CD4-positive, alpha-beta T cell treated with Interleukin-15 for 1 hour (primary cell): Measurements from ENCODE around the gene HOXA10.
A peak's percentile ranks its signal among the peaks of the same experiment; 100 is the strongest.

Source experiments
- DNase-seq: peaks from one replicate; pipeline ENCODE4 v3.0.0-alpha.2; 2020

HOXA10 gene

DNA sequence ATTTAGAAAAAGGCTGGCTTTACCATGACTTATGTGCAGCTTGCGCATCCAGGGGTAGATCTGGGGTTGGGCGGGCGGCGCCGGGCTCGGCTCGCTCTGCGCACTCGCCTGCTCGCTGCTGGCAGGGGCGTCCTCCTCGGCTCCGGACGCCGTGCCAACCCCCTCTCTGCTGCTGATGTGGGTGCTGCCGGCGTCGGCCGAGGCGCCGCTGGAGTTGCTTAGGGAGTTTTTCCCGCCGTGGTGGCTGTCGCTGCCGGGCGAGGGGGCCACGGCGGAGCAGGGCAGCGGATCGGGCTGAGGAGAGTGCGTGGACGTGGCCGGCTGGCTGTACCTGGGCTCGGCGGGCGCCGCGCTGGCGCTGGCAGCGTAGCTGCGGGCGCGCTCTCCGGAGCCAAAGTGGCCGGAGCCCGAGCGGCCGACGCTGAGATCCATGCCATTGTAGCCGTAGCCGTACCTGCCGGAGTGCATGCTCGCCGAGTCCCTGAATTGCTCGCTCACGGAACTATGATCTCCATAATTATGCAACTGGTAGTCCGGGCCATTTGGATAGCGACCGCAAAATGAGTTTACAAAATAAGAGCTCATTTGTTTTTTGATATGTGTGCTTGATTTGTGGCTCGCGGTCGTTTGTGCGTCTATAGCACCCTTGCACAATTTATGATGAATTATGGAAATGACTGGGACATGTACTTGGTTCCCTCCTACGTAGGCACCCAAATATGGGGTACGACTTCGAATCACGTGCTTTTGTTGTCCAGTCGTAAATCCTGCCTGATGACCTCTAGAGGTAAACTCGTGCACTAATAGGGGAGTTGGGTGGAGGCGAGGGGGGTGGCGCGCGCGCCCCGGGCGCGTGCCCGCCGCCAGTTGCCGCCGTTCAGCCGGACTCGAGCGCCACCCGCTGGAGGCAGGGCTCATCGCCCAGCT, 30.8 kb downstream of the HOXA10 start, which contains the start of gene HOXA5:
Gene HOXA5, minus strand, starts transcription at position 659 of the 927 bp plus-strand sequence. Its CDS starts 74 bp downstream, at position 585.
- DNase-seq: peak; percentile 63

DNA sequence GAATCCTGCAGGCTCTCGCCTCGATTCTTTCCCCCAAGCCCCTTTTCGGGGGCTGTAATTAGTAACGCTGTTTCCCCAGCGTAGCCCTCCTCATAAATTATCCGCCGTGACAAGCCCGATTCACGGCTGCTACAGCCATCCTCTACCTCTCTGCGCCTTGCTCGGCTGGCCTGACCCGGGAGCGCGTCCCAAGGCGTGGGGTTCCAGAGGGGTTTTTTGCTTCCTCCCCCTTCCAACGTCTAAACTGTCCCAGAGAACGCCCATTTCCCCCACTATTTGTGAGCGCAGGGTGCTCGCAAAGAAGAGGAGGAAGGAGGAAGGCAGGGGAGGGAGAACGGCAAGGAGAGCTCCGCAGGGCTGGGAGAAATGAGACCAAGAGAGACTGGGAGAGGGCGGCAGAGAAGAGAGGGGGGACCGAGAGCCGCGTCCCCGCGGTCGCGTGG, 31.5 kb downstream of the HOXA10 start:
- DNase-seq: no peak

DNA sequence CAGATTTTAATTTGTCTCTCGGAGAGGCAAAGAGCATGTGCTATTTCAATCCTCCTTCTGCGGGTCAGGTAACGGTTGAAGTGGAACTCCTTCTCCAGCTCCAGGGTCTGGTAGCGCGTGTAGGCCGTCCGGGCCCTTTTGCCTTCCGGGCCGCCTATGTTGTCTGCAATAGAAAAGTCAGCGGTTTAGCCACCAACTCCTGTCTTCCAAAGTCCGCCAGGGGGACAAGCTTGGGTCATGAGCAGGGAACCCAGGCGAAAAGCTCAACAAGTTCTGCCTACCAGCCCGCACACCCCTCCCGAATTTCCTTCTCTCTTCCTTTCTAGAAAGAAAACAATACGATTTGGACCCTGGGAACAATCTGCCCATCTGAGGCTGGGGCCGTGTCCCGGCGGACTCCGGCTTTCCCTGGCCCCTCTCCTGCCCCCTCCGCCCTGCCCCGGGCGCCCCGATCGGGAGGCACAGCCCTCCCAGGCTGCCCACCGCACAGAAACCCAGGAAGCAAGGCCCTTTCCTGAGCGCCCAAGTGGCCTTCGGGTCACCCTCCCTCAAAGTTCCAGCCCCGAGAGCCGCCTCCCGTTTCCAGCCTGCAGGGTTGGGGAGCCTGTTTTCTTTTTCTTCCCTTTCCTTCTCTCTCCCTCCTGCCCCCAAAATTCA, 32.1 kb downstream of the HOXA10 start:
- no peak for DNase-seq

DNA sequence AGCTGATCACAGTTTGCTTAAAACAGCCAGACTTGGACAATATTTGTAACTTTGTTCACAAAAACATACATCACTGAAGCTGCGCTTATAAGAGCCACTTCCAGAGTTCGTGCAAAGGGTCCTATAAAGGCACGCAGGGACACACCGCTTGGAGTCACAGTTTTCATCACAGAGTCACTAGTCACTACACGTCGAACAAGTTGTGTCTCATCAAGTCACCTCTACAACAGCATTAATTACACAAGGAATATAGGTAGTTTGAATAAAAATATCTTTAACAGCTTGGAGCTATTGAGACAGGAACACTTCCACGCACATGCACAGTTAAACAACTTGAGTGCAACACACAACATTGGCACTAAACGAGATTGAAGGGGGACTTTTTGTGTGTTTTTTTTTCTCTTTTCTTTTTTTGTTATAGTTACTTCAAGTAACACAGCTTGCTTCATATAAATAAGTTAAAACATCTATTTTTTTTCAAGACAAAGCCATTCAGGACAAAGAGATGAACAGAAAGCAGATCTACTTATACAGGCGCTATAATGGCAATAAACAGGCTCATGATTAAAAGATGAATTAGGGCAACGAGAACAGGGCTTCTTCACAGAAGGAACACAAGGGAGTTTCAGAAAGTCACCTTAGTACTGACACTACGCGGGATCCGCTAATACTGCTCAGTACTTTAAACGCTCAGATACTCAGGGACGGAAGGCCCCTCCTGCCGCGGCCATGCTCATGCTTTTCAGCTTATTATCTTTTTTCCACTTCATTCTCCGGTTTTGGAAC, 32.8 kb downstream of the HOXA10 start:
- DNase-seq: no peak

DNA sequence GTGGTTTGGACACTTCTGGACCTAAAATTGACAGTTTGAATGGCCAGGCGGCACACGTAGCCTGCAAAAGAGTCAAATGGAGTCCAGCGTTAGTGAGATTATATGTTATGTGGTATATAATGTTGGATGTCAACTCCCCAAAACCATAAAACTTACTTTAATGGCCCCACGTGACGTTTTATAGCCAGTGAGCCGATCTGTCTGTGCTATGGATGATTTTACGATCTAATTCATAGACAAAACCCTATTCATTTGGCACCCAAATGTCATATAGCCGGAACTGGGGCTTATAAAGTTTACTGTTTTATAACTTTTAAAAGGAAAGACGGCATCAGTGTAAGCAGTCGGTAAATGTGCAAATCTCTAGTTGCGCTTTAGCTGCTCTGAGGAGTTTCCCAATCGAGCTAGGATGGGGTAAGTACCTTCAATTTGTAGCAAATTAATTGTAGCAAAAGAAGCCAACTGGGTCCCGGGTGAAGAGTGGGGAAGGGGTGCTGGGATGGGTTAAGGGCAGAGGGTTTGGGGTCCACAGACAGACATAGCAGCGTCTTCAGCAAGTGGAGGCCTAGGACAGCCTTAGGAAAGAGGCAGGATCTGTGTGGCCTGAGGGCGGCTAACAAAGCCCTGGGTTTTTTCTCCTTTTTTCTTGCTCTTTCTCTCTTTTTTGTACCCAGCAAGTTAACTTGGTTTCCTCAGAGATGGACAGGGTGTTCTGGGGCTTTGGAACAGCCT, 33.8 kb downstream of the HOXA10 start:
- no peak for DNase-seq

DNA sequence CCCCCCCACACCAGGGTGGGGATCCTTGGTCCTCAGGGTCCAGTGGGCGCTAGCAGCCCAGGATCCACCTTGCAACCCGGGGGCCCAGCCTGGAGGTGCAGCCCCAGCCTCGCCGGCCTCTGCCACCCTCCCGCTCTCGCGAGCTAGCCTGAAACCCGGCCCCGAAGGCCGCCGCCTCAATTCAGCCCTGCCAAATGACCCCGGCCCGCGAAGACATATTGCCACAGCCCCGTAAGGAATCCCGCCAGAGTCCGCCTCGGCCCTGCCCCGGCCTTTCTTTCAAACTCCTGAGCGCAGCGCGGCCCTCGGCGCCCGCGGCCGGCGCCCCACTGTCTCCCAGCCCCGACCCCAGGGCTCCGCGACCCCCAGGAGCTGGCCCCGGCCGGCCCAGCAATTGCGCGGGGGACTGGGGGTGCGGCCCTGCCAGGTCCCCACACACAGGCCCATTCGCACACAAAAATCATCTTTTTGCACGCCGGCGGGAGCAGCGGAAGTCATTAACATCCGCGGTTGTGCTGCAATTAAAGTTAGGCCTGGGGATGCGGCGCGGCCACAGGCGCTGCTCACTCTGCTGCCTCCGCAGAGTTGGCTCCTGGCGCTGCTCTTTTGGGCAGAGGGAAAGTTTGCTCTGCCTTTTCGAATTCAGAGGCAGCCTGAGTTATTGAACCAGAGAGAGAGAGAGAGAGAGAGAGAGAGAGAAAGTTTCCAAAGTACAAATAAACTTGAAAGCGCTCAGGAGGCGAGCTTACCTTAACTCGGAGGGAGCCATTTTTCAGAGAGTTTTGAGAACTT, 34.6 kb downstream of the HOXA10 start:
- DNase-seq: no peak

DNA sequence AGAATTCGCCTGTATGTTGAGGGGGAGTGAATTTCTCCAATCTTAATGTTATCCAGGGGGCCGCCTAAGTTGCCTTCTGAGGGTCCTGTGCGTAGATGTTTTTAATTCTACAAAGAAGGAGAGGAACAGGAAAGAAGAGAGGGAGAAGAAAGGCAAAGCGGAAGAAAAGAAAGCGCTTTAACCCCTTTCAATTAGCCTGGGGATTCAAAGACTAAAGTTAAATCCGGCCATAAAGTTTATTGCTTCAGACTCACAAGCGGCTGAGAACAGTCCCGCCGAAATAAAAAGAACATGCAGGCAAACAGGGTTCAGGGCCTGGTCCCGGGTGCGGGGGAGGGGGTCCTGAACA, 35.2 kb downstream of the HOXA10 start:
- DNase-seq: no peak

DNA sequence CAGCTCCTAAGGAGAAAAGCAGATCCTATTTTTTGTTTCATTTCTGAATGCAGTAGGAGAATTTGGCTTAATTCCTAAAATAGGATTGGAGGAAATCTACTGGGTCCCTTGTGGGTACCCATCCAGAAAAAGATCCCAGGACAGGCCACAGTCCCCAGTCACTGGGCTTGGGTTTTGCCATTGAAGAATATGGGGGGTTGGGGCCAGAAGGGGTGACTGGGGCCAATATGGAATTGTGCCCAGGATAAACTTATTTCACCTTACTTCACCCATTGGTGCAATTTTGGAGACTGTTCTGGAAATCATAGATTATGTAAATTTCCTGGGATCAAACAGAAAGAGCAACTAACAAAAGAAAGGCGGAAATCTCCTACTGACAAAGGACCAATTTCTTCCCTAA, 35.6 kb downstream of the HOXA10 start:
- DNase-seq: no peak

DNA sequence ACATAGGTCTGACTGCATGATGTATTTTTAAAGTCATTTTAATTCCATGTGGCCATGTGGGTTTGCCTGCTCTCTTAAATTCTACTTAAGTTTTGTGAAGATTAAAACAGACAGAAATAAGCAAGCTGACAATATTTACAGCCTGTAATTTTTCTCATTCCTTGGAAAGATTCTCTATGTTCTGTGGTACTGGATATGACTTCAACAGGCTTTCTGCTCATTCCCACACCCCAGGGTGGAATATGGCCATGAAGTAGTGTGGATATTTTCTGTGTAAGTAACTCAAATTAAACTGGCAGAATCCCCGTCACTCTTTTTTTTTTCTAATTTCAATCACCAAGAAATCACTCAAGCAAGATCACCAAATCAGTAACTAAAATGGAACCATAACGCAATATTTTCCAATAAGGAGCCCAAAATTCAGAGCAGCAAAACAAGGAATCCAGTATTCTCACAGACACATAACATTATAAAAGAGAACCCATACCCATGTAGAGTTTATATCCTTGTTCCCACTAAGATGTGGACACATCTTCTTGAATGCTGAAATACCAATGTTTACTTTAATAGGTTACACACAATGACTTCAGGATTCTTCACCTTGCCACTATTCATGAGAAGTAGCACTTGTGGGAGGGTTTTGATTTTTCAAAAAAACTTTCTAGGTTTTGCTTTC, 36.3 kb downstream of the HOXA10 start:
- no peak for DNase-seq

DNA sequence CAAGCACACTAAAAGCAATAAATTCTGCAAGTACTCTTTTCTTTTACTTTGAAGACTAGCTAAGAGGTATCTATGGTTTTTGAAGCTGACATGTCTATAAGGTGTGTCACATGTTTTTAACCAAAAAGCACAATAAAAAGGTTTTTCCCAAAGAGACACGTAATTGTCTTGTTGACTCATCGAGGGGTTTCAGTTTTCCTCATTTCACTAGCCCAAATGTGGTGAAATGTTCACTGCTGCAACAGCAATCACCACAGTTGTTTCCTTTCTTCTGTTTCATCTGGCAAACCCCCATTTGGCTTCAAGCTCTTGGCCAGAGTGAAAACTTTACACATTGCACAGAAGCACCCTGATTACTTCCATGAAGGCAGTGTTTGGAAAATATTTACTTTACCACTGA, 39.7 kb downstream of the HOXA10 start:
- no peak for DNase-seq

DNA sequence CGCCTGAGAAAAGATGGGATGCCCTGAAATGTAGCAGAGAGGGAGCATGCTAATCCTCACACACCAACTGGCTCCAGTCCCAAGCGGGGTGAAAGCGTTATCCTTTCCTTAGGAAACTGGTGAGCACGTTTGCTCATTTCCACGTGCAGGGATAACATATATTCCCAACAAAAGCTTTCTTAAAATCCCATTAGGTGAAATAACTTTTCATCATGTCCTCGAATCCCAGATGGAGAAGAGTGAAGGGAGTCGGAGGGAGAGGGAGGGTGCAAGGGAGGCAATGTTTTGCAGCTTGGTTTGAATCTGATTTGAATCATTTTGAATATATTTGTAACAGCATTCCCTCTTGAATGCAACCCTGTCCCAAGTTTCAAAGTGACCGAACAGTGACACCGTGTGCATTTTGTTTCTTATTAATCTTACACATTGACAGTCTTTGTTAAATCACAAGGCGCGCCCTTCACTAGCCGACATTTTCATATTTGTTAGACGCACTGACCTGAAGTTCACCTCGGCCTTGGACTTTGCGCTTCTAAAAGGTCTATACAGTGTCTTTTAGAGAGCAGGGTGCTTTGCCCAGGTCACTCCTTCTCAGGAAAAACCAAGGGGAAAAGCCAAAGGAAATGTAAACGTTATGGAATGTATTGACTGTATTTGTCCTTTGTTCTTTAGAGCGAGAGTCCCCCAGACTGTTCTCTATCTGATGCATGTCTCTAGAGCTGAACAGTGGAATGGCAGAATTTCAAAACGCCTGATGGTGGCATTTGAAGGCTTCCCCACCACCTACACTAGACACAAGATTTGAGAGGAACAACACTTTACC, 40.5 kb downstream of the HOXA10 start:
- no peak for DNase-seq

DNA sequence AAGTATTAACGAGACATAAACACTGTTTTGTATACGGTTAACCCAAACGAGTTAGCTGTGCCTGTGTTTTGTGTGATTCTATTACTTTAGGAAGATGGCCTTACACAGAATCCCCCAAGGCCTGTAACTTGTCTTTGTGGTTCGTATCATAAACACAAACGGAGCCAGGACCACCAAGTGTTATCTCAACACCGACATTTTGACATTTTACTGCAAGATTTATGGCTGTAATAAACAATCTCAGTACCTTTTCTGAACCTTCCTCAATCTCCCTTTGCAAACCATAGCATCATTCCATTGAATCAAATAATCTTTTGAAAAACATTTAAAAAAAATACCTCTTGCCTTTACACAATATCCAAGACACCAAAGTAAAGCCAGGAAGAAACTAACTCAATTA, 41.1 kb downstream of the HOXA10 start:
- DNase-seq: no peak

DNA sequence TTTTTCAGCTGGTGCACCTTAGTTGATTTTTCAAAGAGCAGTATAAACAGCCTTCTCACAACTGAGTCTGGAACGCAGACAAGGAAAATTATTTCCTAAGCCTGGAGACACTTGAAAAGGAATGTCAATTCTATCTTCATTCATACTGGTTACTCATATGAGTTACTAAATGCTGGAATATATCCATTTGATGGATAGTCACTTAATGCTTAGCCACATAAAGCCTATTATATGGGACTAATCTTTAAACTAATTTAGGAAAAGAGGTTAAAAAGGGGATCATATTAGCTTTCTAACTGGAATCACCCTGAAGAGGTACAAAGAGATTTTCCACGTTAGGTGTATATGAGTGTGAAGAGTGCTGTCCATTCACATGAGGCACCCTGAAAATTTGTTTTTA, 41.9 kb downstream of the HOXA10 start:
- no peak for DNase-seq

DNA sequence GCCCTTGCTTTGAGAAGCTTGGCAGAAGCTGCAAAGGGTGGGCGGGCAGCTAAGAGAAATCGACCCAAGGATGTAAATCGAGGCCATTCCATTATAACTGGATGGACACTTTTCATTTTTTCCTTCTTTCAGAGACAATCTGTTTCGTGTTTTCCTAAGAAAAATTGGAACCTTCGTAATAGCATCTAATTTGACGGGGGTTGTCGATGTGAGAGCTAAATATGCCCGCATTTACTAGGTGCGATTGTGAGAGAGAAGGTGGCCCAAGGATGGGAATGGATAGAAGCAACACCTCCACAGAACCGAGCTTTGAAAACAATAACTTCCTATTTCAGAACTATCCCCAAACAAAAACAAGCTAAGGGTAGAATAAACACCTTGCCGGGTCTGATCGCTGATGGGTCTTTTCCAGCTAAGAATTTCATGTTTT, 42.7 kb downstream of the HOXA10 start:
- DNase-seq: no peak

DNA sequence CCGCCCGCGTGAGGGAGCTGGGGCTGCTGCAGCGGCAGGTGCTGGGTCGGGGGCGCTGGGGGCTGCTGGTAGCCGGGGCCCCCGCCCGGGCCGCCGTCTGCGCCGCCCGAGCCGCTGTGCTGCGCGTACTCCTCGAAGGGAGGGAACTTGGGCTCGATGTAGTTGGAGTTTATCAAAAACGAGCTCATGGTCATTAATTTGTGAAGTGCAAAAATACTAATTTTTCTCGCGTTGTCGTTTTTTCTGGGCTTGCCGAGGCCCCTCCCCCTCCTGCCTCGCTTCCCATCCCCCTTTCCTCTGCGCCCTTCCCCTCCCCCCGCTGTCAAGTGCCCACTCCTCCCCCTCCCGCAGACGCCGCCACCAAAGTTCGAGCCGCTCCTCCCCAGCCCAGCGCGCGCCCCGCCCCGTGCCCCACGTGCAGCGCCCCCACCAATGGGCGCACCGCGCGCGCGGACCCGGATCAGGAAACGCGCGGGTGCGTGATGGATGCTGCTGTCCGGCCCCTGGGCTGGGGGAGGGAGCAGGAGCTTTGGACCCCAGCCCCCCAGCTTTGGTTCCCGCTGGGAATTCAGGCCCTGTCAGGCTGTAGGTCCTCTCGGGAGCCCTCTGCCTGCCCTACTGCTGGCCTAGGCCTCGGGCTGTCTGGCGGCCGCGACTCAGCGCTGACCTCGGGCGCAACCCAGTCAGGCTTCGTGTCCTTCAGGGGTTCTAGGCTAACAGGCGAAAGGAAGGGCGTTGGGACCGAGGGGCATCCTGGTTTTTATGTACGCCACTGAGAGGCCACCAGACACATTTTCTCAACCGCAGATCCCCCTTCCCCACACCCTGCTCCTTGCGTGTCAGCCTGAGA, 43.4 kb downstream of the HOXA10 start, which contains the start of gene HOXA4:
Gene HOXA4, minus strand, starts transcription at position 218 of the 850 bp plus-strand sequence. Its CDS starts 24 bp downstream, at position 194.
- peak; percentile 87 for DNase-seq

DNA sequence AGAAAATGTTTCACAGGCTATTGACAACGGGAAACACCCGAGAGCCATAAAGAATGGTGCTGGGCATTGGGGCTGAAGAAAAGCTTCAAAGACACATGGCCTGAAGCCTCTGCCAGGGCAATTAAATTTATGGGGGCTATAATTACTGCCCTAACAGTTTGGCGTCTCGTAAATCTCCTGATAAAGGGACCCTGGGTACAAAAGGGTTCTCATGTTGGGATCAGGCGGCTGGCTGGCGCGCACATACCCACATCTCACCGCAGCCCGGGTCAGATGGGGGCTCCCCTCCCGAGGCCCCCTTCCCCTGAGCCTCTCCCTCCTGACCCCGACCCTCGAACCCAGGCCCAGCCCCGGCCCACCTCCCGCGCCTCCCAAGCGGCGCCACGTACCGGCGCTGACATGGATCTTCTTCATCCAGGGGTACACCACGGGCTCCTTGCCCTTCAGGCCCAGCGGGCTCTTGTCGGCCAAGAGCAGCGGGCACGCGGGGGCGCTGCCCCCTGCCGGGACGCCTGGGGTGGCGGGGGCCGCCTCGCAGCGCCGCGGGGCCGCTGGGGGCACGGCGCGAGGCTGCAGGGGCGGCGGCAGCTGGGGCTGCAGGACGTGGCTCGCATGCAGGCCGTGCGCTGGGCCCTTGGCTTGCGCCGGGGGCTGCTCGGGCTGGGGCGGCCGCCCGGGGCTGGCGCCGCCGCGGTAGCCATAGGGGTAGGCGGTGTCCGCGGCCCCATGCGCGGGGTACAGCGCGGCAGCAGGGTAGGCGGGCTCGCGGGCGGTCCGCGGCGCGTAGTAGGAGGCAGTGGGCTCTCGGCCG, 44.2 kb downstream of the HOXA10 start:
- no peak for DNase-seq

DNA sequence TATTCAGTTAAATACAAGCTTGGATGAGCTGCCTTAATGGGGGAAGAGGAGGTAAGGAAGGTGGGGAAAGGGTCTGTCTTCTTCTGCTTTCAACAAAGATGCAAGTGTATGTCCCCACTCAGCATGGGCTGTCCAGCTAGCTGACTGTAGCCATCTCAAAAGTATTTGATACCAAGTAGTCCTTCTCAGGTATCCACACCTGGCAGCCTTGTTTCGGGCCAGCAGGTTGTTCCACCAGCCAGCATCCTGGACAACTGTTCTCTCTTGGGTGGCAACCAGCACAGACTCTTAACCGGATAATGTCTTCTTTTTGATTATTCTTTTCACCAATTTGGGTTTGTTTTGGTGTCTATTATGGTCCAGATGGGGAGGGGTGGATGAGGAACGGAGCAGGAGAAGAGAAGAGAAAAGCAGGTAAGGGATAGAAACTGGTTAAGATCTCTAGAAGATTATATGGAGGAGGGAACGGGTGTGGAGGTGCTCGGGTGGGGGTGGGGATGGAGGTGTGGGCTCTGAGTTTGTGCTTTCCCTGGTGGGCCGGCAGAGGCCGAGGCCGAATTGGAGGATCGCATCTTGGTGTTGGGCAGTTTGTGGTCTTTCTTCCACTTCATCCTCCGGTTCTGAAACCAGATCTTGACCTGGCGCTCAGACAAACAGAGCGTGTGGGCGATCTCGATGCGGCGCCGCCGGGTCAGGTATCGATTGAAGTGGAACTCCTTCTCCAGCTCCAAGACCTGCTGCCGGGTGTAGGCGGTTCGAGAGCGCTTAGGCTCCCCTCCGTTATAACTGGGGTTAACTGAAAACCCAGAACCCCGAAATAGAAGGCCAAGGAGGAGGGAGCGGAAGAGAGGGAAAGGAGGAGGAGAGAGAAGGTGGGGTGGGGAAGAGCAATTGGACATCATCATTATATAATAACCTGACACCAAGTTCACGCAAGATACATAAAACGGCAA, 45.1 kb downstream of the HOXA10 start:
- no peak for DNase-seq
